Measurements from ENCODE around the gene CNRIP1. TPM values are rescaled to one million over a fixed set of nuclear protein-coding genes. Genes with fewer than 3 reads are reported as not detected.
"Not testable (repeated sequence)": the region's sequence is repeated elsewhere in the genome, so short reads cannot be mapped to it uniquely, and the experiment has no call there.

The CNRIP1 gene
- total RNA-seq, 1 donor from 2014 or later, result 4.4 TPM

DNA sequence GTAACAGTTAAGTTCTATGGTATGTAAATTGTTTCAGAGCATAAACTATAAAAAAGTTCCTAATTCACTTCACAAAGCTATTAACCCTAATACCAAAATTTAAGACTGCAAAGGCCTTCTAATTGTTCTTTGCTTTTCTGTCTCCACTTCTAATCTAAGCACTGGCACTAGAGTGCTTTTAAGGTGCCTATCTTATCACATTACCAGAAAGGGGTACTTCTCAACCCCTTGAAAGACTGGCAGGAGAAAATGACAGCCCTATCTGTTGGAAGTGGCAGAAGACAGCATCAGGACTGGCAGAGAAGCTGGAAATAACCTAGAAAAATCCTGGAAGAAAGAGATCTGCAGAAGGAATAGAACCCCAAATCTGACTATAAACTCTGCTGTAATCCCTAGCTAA is 10.3 kb downstream of the CNRIP1 start:
- Histone ChIP-seq H3K4me3 (ENCODE audit: insufficient read depth, low read depth, low read length) (no peak overlapping the region), H3K27ac (ENCODE audit: low read depth, low read length) (no peak overlapping the region), H3K36me3 (ENCODE audit: insufficient read depth, low read length) (no peaks in the 10 kb centered on the region), H3K9me3 (ENCODE audit: insufficient read depth, low read depth, low read length) (no peaks in the 10 kb centered on the region), H3K4me1 (ENCODE audit: insufficient read depth, low read length) (no peaks in the 10 kb centered on the region), H4K20me1 (ENCODE audit: insufficient read depth, low read length) (no peaks in the 10 kb centered on the region), H2AFZ (ENCODE audit: low read depth, low read length) (no peak overlapping the region), H3K4me2 (ENCODE audit: low read length) (no peak overlapping the region), H3K27me3 (ENCODE audit: insufficient read depth, low read length) (no peaks in the 10 kb centered on the region), H3K9ac (ENCODE audit: low read length) (no peak overlapping the region), H3K79me2 (ENCODE audit: insufficient read depth, low read length) (no peaks in the 10 kb centered on the region)
- TF ChIP-seq EZH2 (IDR thresholded peaks at IDR 0.05; ENCODE audit: insufficient read depth, low read length), result no peak
- TF ChIP-seq, protein P1, sequence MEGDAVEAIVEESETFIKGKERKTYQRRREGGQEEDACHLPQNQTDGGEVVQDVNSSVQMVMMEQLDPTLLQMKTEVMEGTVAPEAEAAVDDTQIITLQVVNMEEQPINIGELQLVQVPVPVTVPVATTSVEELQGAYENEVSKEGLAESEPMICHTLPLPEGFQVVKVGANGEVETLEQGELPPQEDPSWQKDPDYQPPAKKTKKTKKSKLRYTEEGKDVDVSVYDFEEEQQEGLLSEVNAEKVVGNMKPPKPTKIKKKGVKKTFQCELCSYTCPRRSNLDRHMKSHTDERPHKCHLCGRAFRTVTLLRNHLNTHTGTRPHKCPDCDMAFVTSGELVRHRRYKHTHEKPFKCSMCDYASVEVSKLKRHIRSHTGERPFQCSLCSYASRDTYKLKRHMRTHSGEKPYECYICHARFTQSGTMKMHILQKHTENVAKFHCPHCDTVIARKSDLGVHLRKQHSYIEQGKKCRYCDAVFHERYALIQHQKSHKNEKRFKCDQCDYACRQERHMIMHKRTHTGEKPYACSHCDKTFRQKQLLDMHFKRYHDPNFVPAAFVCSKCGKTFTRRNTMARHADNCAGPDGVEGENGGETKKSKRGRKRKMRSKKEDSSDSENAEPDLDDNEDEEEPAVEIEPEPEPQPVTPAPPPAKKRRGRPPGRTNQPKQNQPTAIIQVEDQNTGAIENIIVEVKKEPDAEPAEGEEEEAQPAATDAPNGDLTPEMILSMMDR (IDR thresholded peaks at IDR 0.05; ENCODE audit: insufficient read depth, low read depth, low read length), result no peak
- no peak overlapping the region for H3K27ac Mint-ChIP-seq (ENCODE audit: unreplicated experiment)
- DNase-seq (ENCODE audit: low read depth) (no peak), FAIRE-seq (no peak)
- H3K4me3 Mint-ChIP-seq (ENCODE audit: unreplicated experiment), result no peak overlapping the region
- no peaks in the 10 kb centered on the region for H3K4me1 Mint-ChIP-seq (ENCODE audit: low read depth, unreplicated experiment)
- no peaks in the 10 kb centered on the region for H3K36me3 Mint-ChIP-seq (ENCODE audit: low read depth, unreplicated experiment)
- H3K27me3 Mint-ChIP-seq (ENCODE audit: low read depth, unreplicated experiment), result no peaks in the 10 kb centered on the region
- no peaks in the 10 kb centered on the region for H3K9me3 Mint-ChIP-seq (ENCODE audit: unreplicated experiment)

DNA sequence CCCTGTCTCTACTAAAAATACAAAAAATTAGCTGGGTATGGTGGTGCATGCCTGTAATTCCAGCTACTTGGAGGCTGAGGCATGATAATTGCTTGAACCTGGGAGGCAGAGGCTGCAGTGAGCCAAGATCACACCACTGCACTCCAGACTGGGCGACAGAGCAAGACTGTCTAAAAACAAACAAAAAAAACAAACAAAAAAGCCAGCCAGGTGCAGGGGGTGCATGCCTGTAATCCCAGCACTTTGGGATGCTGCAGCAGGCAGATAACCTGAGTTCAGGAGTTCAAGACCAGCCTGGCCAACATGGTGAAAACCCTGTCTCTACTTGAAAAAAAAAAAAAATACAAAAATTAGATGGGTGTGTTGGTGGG is 15.9 kb downstream of the CNRIP1 start:
- H3K4me1 Mint-ChIP-seq (ENCODE audit: low read depth, unreplicated experiment); H3K27me3 Mint-ChIP-seq (ENCODE audit: low read depth, unreplicated experiment); H3K36me3 ChIP-seq (ENCODE audit: insufficient read depth, low read length); H2AFZ ChIP-seq (ENCODE audit: low read depth, low read length); H3K9ac ChIP-seq (ENCODE audit: low read length); H3K27me3 ChIP-seq (ENCODE audit: insufficient read depth, low read length); H3K4me2 ChIP-seq (ENCODE audit: low read length); H3K79me2 ChIP-seq (ENCODE audit: insufficient read depth, low read length); H3K4me1 ChIP-seq (ENCODE audit: insufficient read depth, low read length); H3K4me3 Mint-ChIP-seq (ENCODE audit: unreplicated experiment); H3K36me3 Mint-ChIP-seq (ENCODE audit: low read depth, unreplicated experiment); H3K9me3 ChIP-seq (ENCODE audit: insufficient read depth, low read depth, low read length); FAIRE-seq; DNase-seq (ENCODE audit: low read depth); H3K9me3 Mint-ChIP-seq (ENCODE audit: unreplicated experiment); H3K4me3 ChIP-seq (ENCODE audit: insufficient read depth, low read depth, low read length); H4K20me1 ChIP-seq (ENCODE audit: insufficient read depth, low read length); H3K27ac ChIP-seq (ENCODE audit: low read depth, low read length); H3K27ac Mint-ChIP-seq (ENCODE audit: unreplicated experiment): not testable (repeated sequence)

DNA sequence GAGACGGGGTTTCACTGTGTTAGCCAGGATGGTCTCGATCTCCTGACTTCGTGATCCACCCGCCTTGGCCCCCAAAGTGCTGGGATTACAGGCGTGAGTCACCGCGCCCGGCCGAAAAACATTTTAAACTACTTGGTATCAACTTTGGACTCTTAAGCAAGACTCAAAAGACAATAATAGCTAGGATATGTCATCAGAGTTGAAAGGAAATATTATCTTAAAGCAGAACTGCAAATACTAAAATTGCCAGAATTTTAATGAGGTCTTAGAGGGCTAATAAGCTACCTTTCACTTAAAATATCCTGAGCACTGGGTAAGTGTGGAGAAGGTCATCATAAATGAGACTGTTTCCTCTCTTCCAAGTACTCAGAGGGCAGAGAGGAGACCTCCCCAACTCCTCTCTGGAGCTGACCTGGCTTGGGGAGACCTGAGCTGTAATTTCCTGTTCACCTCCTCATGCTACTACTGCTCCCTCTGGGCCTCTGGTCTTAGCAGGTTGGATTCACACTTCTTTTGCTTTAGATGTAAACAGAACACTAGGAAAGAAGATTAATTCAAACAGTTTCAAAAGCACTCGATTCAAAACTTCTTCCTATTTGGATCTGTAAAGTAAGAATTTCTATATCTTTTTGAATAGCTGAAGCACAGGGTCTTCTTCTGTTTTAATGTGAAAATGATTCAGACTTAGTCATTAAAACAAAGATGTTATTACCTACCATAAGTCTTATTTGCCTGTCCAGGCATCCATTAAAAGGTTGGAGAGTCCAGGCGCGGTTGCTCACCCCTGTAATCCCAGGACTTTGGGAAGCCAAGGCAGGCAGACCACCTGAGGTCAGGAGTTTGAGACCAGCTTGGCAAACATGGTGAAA is 16.5 kb downstream of the CNRIP1 start:
- no peaks in the 10 kb centered on the region for H3K36me3 ChIP-seq (ENCODE audit: insufficient read depth, low read length)
- H3K27me3 ChIP-seq (ENCODE audit: insufficient read depth, low read length), result no peaks in the 10 kb centered on the region
- H3K4me1 ChIP-seq (ENCODE audit: insufficient read depth, low read length), result no peaks in the 10 kb centered on the region
- H3K79me2 ChIP-seq (ENCODE audit: insufficient read depth, low read length), result no peaks in the 10 kb centered on the region
- Mint-ChIP-seq H3K27ac (ENCODE audit: unreplicated experiment) (no peak overlapping the region), H3K27me3 (ENCODE audit: low read depth, unreplicated experiment) (no peaks in the 10 kb centered on the region), H3K4me3 (ENCODE audit: unreplicated experiment) (no peak overlapping the region), H3K4me1 (ENCODE audit: low read depth, unreplicated experiment) (peaks cover 3% of the 10 kb centered on the region), H3K36me3 (ENCODE audit: low read depth, unreplicated experiment) (no peaks in the 10 kb centered on the region), H3K9me3 (ENCODE audit: unreplicated experiment) (no peaks in the 10 kb centered on the region)
- no peaks in the 10 kb centered on the region for H4K20me1 ChIP-seq (ENCODE audit: insufficient read depth, low read length)
- no peak for DNase-seq (ENCODE audit: low read depth)
- H3K27ac ChIP-seq (ENCODE audit: low read depth, low read length), result no peak overlapping the region
- H3K9me3 ChIP-seq (ENCODE audit: insufficient read depth, low read depth, low read length), result no peaks in the 10 kb centered on the region
- FAIRE-seq, result no peak
- no peak overlapping the region for H2AFZ ChIP-seq (ENCODE audit: low read depth, low read length)
- H3K9ac ChIP-seq (ENCODE audit: low read length), result no peak overlapping the region
- TF ChIP-seq, protein P1 (IDR thresholded peaks at IDR 0.05; ENCODE audit: insufficient read depth, low read depth, low read length), result no peak
- no peak for TF ChIP-seq EZH2 (IDR thresholded peaks at IDR 0.05; ENCODE audit: insufficient read depth, low read length)
- no peak overlapping the region for H3K4me2 ChIP-seq (ENCODE audit: low read length)
- no peak overlapping the region for H3K4me3 ChIP-seq (ENCODE audit: insufficient read depth, low read depth, low read length)
